ENCODE measurements around the gene CHCHD10. TPM values are rescaled to one million over a fixed set of nuclear protein-coding genes. Genes with fewer than 3 reads are reported as not detected.
A peak's percentile ranks its signal among the peaks of the same experiment; 100 is the strongest.

The CHCHD10 gene
- total and polyA plus RNA-seq, 2 of the 13 experiments (the other 11 are each of a cell fraction or from before 2014, with no cell fraction given), result 37.0 to 62.8 TPM

GRCh38 chr22:23767673-23768548 lies at the start of gene CHCHD10 (continued):
- TF ChIP-seq USF2 (IDR thresholded peaks at IDR 0.05; ENCODE audit: low read depth, low read length) (no peak), USF2 (CRISPR knock-in tag; IDR thresholded peaks at IDR 0.05; ENCODE audit: borderline replicate concordance) (peak; percentile 41; the same call in 1 of the 2 replicates), ZEB1 (IDR thresholded peaks at IDR 0.05; ENCODE audit: insufficient replicate concordance, low read depth) (peak; percentile 18), CERS6 (CRISPR knock-in tag; IDR thresholded peaks at IDR 0.05) (no peak), ZNF543 (CRISPR knock-in tag; IDR thresholded peaks at IDR 0.05) (peak; percentile 90), ELF1 (CRISPR knock-in tag; IDR thresholded peaks at IDR 0.05) (peak; percentile 47; the same call in 1 of the 2 replicates), ISL2 (CRISPR knock-in tag; IDR thresholded peaks at IDR 0.05) (0 out of 2 replicates have a peak, but pooled peaks have one; percentile 19), ISX (CRISPR knock-in tag; conservative IDR thresholded peaks at IDR 0.05) (0 out of 2 replicates have a peak, but pooled peaks have one; percentile 46), MED1 (CRISPR knock-in tag; IDR thresholded peaks at IDR 0.05) (peak; percentile 43; the same call in 1 of the 2 replicates), ZNF326 (CRISPR knock-in tag; IDR thresholded peaks at IDR 0.05; ENCODE audit: borderline replicate concordance) (no peak), NPAS2 (CRISPR knock-in tag; IDR thresholded peaks at IDR 0.05; ENCODE audit: borderline replicate concordance) (no peak), MAZ (IDR thresholded peaks at IDR 0.05; ENCODE audit: borderline replicate concordance, low read depth, low read length) (peak; percentile 61; the same call in 1 of the 2 replicates), MAZ (CRISPR knock-in tag; IDR thresholded peaks at IDR 0.05; ENCODE audit: low read depth) (peak; percentile 78; the same call in 1 of the 2 replicates), FOXK2 (IDR thresholded peaks at IDR 0.05) (no peak), ZNF343 (CRISPR knock-in tag; IDR thresholded peaks at IDR 0.05) (peak; percentile 85; the same call in 1 of the 2 replicates), ZBTB49 (CRISPR knock-in tag; IDR thresholded peaks at IDR 0.05; ENCODE audit: borderline replicate concordance) (no peak), ZBTB39 (CRISPR knock-in tag; IDR thresholded peaks at IDR 0.05) (peak; percentile 78; the same call in 1 of the 2 replicates), RFXAP (CRISPR knock-in tag; IDR thresholded peaks at IDR 0.05; ENCODE audit: borderline replicate concordance) (0 out of 2 replicates have a peak, but pooled peaks have one; percentile 74), AHR (CRISPR knock-in tag; IDR thresholded peaks at IDR 0.05) (peak; percentile 20; the same call in 1 of the 2 replicates), TOE1 (CRISPR knock-in tag; IDR thresholded peaks at IDR 0.05) (0 out of 2 replicates have a peak, but pooled peaks have one; percentile 60), ZNF256 (CRISPR knock-in tag; conservative IDR thresholded peaks at IDR 0.05) (no peak)
